Regular cardiac myocyte (primary cell): ENCODE measurements around the gene CNR2. TPM values are rescaled to one million over a fixed set of nuclear protein-coding genes. Genes with fewer than 3 reads are reported as not detected.

ENCODE experiments used
- total RNA-seq: library from RNA; depleted of rRNA; stranded (reverse); fragments of >200 nt; gene quantifications from 2 replicates; pipeline ENCODE4 v1.2.3, GENCODE V29; 2014

CNR2 gene
- total RNA-seq, result not detected in 2 replicates

GRCh38 chr1:23913212-23913880 is at the start of gene CNR2:
Gene CNR2 (minus strand): TSS chr1:23913362. CDS start chr1:23875617, 37,745 bp downstream.

DNA sequence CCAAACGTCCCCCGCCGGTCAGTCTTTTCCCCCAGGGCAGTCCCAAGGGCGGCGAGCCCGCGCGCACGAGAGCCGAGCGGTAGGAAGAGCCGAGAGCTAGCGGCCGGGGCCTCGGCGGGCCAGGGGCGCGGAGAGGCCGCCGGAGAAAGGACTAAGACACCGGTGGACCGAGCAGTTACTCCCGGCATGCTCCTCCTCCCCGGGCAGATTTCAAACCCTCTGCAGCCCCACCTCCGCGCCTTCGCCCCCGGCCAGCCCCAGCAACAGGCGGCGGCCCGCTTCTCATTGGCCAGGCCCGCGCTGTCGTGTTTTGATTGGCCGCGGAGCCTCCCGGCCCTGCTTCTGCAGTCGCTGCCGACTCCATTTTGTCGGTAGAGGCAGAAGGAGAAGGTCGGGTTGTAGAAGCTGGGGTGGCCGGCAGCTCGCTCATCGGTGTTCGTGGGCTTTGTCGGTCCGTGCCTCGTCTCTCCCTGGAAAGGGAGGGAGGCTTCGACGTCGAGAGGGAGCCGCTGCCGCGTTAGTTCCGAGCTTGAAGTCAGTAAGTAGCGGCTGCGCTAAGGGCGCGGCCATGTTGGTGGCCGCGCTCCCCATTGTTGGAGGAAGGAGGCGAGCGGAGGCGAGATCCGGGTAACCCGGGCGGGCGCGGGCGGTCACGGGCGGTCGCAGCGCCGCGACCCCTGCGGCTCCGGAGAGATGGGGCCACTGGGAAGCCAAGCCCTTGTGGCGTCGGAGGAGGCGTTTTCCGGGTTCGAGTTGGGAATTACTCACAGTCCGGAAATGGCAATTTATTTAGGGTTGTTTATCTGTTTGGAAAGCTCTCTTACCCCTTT is 46.5 kb upstream of the CNR2 start, which contains the start of gene PNRC2:
PNRC2 (plus strand) TSS at position 368 of the 830 bp plus-strand sequence. CDS start 1,630 bp downstream, outside the sequence.

DNA sequence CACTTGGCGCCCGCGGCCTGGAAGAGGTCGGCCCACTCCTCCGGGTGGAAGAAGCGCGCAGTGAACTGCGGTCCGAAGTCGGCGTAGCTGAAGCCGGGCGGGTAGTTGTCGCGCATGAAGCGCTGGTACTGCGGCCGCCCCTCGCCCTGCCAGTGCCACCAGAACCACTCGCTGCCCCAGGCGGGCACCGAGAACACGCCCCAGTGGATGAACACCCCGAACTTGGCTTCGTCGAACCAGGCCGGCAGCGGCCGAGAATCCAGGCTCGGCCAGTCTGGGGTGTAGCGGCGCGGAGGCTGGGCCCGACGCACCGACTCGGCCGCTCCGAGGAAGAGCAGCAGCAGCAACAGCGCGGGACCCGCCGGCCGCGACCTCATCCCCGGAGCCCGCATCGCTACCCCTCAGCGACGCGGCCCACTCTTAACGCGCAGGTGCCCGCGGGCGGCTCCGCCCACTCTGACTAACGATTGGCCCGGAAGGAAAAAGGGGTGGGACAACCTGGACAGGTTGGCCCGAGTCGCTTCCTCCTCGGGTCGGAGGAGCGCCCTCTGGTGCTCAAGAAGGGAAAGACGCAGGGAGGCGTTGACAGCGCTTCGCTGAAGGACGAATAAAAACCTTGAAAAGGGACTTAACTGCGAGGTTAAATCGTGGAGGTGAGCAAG is 45.1 kb downstream of the CNR2 start, which contains the start of gene FUCA1:
FUCA1 (minus strand) TSS at position 396 of the 662 bp plus-strand sequence; CDS start at position 392, 4 bp downstream.

GRCh38 chr1:23825076-23825761 is 87.9 kb downstream of the CNR2 start, which contains the start of gene HMGCL:
Gene HMGCL (minus strand): TSS chr1:23825429. CDS start chr1:23825415, 14 bp downstream.

Other genes starting within 250 kb of the CNR2 start
- gene RPL11, start 221.6 kb downstream of the CNR2 start, total RNA-seq, result 992 and 1,142 TPM in 2 replicates
- gene ELOA, start 169.9 kb downstream of the CNR2 start, total RNA-seq, result 21.1 and 46.4 TPM in 2 replicates
- gene PITHD1, start 134.9 kb downstream of the CNR2 start, total RNA-seq, result 33.3 and 45.8 TPM in 2 replicates
- gene LYPLA2, start 122.2 kb downstream of the CNR2 start, total RNA-seq, result 29.3 and 52.0 TPM in 2 replicates
- gene GALE, start 112.6 kb downstream of the CNR2 start, total RNA-seq, result 16.6 and 36.0 TPM in 2 replicates
- 42.2 and 63.4 TPM in 2 replicates for gene HMGCL, start 87.9 kb downstream of the CNR2 start, total RNA-seq
- 7.3 and 34.4 TPM in 2 replicates for gene FUCA1, start 45.1 kb downstream of the CNR2 start, total RNA-seq
- 118 and 162 TPM in 2 replicates for gene PNRC2, start 46.5 kb upstream of the CNR2 start, total RNA-seq
- 77.8 and 109 TPM in 2 replicates for gene SRSF10, start 67.0 kb upstream of the CNR2 start, total RNA-seq
- gene MYOM3, start 198.8 kb upstream of the CNR2 start, total RNA-seq, result under 0.01 TPM in 2 replicates
- gene IL22RA1, start 229.8 kb upstream of the CNR2 start, total RNA-seq, result not detected in 2 replicates